GM21360 (cell line): Measurements from ENCODE around the gene GCNT3.
"Not testable (repeated sequence)": the region's sequence is repeated elsewhere in the genome, so short reads cannot be mapped to it uniquely, and the experiment has no call there.

Experiments used
- ATAC-seq: cut with Tn5 transposase; IDR thresholded peaks from one replicate; pipeline ENCODE4 v1.9.1; 2021; ENCODE audit warnings: mild to moderate bottlenecking, moderate library complexity; ENCODE audit not compliant: unreplicated experiment

The GCNT3 gene

GRCh38 chr15:59615661-59616060 is 4.1 kb downstream of the GCNT3 start:
- no peak for ATAC-seq

GRCh38 chr15:59616379-59616778 is 4.8 kb downstream of the GCNT3 start:
- ATAC-seq, result no peak

DNA sequence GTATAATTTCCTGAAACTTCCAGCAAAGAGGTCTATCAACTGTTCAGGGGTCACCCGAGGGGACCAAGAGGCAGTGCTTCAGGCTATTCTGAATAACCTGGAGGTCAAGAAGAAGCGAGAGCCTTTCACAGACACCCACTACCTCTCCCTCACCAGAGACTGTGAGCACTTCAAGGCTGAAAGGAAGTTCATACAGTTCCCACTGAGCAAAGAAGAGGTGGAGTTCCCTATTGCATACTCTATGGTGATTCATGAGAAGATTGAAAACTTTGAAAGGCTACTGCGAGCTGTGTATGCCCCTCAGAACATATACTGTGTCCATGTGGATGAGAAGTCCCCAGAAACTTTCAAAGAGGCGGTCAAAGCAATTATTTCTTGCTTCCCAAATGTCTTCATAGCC is 6.8 kb downstream of the GCNT3 start:
- no peak for ATAC-seq

GRCh38 chr15:59622289-59622688 is 10.7 kb downstream of the GCNT3 start:
- no peak for ATAC-seq

- no peak for ATAC-seq
These were observed 21.1 kb downstream of the GCNT3 start for GRCh38 chr15:59632714-59633113.

- ATAC-seq, result no peak
These were observed 24.6 kb downstream of the GCNT3 start for GRCh38 chr15:59636184-59636583.

- not testable (repeated sequence) for ATAC-seq
These were observed 25.9 kb downstream of the GCNT3 start for GRCh38 chr15:59637507-59637906.

GRCh38 chr15:59642351-59642750 is 30.8 kb downstream of the GCNT3 start:
- ATAC-seq, result no peak

GRCh38 chr15:59644756-59645155 is 33.2 kb downstream of the GCNT3 start:
- no peak for ATAC-seq

DNA sequence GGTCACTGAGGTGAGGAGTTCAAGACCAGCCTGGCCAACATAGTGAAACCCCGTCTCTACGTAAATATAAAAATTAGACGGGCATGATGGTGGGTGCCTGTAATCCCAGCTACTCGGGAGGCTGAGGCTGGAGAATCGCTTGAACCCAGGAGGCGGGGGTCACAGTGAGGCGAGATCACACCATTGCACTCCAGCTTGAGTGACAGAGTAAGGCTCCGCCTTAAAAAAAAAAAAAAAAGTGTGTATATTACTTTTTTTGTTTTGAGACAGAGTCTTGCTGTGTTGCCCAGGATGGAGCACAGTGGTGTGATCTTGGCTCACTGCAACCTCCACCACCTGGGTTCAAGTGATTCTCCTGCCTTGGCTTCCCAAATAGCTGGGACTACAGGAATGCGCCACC is 34.2 kb downstream of the GCNT3 start:
- not testable (repeated sequence) for ATAC-seq

- no peak for ATAC-seq
These were observed 34.7 kb downstream of the GCNT3 start for GRCh38 chr15:59646277-59646676.

DNA sequence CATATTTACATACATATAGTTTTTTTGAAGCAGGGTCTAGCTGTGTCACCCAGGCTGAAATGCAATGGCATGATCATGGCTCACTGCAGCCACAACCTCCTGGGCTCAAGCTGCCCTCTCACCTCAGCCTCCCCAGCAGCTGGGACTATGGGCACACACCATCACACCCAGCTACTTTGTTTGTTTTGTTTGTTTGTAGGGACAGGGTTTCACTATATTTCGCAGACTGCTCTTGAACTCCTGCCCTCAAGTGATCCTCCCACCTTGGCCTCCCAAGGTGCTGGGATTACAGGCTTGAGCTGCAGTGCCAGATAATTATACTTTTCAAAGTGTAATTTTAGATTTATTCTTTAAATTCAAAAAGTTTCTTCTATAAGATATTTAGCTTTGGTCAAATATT is 35.5 kb downstream of the GCNT3 start:
- ATAC-seq, result no peak

DNA sequence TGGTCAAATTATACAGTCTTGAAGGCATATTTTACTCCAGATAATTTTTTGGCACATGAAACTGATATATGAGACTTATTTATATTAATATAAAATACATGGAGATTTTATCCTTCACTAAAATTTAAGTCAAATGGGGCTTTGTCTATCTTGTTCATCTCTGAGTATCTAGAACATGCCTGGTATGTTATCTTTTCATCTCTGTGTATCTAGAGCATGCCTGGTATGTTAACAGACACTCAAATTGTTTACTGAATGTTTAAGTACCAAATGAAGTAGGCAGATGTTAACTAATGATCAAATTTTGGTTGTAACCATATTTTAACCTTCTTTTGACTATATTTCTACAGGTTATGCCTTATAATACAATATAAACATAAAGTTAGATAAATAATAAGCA is 38.0 kb downstream of the GCNT3 start:
- no peak for ATAC-seq

GRCh38 chr15:59654046-59654445 is 42.5 kb downstream of the GCNT3 start:
- ATAC-seq, result no peak

- ATAC-seq, result peak; percentile 97
These were observed 45.5 kb downstream of the GCNT3 start, which contains the start of gene GTF2A2 for GRCh38 chr15:59656897-59657634. Gene GTF2A2, minus strand, starts transcription at chr15:59657515. Its CDS starts 5,238 bp downstream, at chr15:59652277.

- ATAC-seq, result no peak
These were observed 46.1 kb downstream of the GCNT3 start for GRCh38 chr15:59657635-59658125.

DNA sequence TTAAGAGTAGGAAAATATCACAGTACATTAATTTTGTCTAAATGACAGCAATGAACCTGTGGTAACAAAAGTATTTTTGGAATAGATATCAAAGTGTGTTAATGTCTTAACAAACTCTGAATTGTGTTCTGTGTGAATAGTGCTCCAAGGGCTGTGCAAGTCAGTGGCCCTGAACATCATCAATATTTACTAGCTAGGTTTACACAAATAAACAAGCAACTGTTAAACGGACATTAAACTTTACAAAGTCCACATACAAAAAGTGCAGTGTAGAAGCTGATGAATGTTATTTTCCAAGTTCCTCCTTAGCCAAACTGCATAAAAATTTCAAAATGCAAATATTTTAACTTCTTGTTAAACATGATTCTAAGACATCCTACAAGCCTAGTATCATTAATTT is 47.8 kb downstream of the GCNT3 start:
- ATAC-seq, result no peak

DNA sequence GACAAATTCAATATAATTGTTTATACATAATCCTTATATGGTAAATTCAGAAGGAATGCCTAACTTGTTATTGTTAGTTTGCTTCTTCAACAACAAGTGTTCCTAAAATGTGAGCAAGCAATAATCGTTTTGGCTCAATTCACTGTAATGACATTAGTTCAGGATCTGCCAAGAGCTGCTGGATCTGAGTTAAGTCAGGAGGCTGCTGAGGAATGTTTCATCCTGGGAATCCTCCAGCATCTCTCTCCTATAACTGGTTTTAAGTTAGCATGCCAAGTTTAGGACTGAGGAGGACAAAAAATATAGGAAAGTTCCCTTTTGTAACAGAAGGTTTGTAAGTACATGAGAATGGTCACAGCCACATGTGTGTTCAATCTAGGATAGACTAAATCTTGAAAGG is 50.7 kb downstream of the GCNT3 start:
- ATAC-seq, result no peak

GRCh38 chr15:59668556-59668955 is 57.0 kb downstream of the GCNT3 start:
- ATAC-seq, result no peak
